Endodermal cell (in vitro differentiated cells): ENCODE measurements around the gene ABLIM2. TPM values are rescaled to one million over a fixed set of nuclear protein-coding genes. Genes with fewer than 3 reads are reported as not detected.

Experiments used
- microRNA-seq: library from miRNA; unstranded; fragments of <30 nt; microRNA quantifications from one replicate; pipeline ENCODE4 v1.2.0, GENCODE V29; 2020; ENCODE audit warnings: borderline microRNAs expressed
- total RNA-seq, 2 donors: library from RNA; stranded (reverse); fragmentation: NEBNext Ultra II Directional in 1 of 2; extraction: Animal tissue kit (Norgen Biotek cat#: 25700) in 1 of 2; gene quantifications; 2 replicates in 1 of 2; 3 replicates in 1 of 2; pipeline ENCODE4 v1.2.1, GENCODE V29; 2021

Gene ABLIM2
- total RNA-seq, 2 donors from 2014 or later, result 0.35 to 1.6 TPM

Small RNA genes within 50 kb of the gene (microRNA-seq; reads per million reads assigned to microRNA genes)
- 2.2 reads per million, percentile 13 among the genes with 10 or more reads in this experiment for gene MIR95

Other genes with a start within 250 kb of the ABLIM2 start
- 10 to 100 TPM; 18.2 to 22.5 TPM for gene AFAP1, start 219.0 kb downstream of the ABLIM2 start, total RNA-seq
- 1 to 10 TPM; 1.9 to 2.6 TPM for gene SH3TC1, start 40.5 kb upstream of the ABLIM2 start, total RNA-seq
- 1 to 10 TPM; 3.2 to 4.6 TPM for gene HTRA3, start 110.9 kb upstream of the ABLIM2 start, total RNA-seq